OCI-LY3 (cell line): ENCODE results near the gene CCDC102B.
"Not testable (repeated sequence)": the region's sequence is repeated elsewhere in the genome, so short reads cannot be mapped to it uniquely, and the experiment has no call there.

Experiments
- H2AFZ ChIP-seq: fragments of 200-600, 300-600 bp; shearing (Covaris generic); 2 replicates; pipeline ENCODE4 v1.6.0; 2014; ENCODE audit warnings: antibody characterized with exemption, low read depth, low read length
- H3K27ac ChIP-seq: fragments of 200-600, 300-600 bp; sonication (generic); 2 replicates; pipeline ENCODE4 v1.5.1; 2014; ENCODE audit warnings: mild to moderate bottlenecking, low read length, moderate library complexity, mixed read lengths
- H3K27me3 ChIP-seq: fragments of 200-600, 300-600 bp; sonication (generic); 2 replicates; pipeline ENCODE4 v1.6.1; 2014; ENCODE audit warnings: low read depth, low read length, mixed read lengths
- H3K36me3 ChIP-seq: fragments of 200-600, 300-600 bp; sonication (generic); replicated peaks from 2 replicates; pipeline ENCODE3; 2014; ENCODE audit warnings: low read depth, low read length, mixed read lengths
- H3K4me1 ChIP-seq: fragments of 300-600, 200-600 bp; sonication (generic); 2 replicates; pipeline ENCODE4 v1.6.1; 2014; ENCODE audit warnings: low read length, mixed read lengths
- H3K4me2 ChIP-seq: fragments of 200-600, 300-600 bp; sonication (generic); 2 replicates; pipeline ENCODE4 v1.6.1; 2014; ENCODE audit warnings: low read length, mixed read lengths
- H3K4me3 ChIP-seq: fragments of 300-600, 200-600 bp; sonication (generic); 2 replicates; pipeline ENCODE4 v1.5.1; 2014; ENCODE audit warnings: antibody characterized with exemption, mild to moderate bottlenecking, low read length, moderate library complexity
- H3K79me2 ChIP-seq: fragments of 300-600, 200-600 bp; shearing (Covaris generic); 2 replicates; pipeline ENCODE4 v1.6.1; 2014; ENCODE audit warnings: mild to moderate bottlenecking, low read length, mixed read lengths
- H3K9ac ChIP-seq: fragments of 300-600, 200-600 bp; shearing (Covaris generic); 2 replicates; pipeline ENCODE4 v1.6.0; 2014; ENCODE audit warnings: mild to moderate bottlenecking, low read length, moderate library complexity
- H3K9me3 ChIP-seq: fragments of 200-600, 300-600 bp; shearing (Covaris generic); 2 replicates; pipeline ENCODE4 v1.6.1; 2014; ENCODE audit warnings: low read length, mixed read lengths; ENCODE audit not compliant: insufficient read depth
- H4K20me1 ChIP-seq: fragments of 200-600, 300-600 bp; sonication (generic); 2 replicates; pipeline ENCODE4 v1.6.1; 2016; ENCODE audit warnings: low read length, mixed read lengths; ENCODE audit not compliant: insufficient read depth
- EZH2phosphoT487 ChIP-seq: fragments of 200-600 bp; shearing (Covaris generic); IDR thresholded peaks from 2 replicates; pipeline ENCODE4 v1.6.1; 2018; ENCODE audit warnings: antibody characterized with exemption, mixed run types, low read depth
- TF ChIP-seq, protein P1 (sequence below): fragments of 200-600, 300-600 bp; sonication (generic); IDR thresholded peaks from 2 replicates; pipeline ENCODE4 v1.5.1; 2014; ENCODE audit warnings: antibody characterized with exemption, low read length, low read depth

CCDC102B gene

DNA sequence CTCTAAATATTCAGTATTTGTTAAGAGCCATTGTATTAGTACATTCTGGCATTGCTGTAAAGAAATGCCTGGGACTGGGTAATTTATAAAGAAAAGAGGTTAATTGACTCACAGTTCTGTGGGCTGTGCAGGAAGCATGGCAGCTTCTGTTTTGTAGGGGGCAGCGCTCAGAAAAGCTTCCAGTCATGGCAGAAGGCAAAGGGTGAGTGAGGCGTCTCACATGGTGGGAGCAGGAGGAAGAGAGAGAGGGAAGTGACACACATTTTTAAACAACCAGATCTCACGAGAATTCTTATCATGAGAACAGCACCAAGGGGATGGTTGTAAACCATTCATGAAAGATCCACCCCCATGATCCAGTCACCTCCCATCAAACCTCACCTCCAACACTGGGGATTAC is 13.8 kb upstream of the CCDC102B start:
- H3K79me2 ChIP-seq, result no peaks in the 10 kb centered on the region
- H2AFZ ChIP-seq, result no peak overlapping the region
- H3K4me3 ChIP-seq, result no peak overlapping the region
- H3K36me3 ChIP-seq, result no peaks in the 10 kb centered on the region
- H4K20me1 ChIP-seq, result no peaks in the 10 kb centered on the region
- TF ChIP-seq, protein P1, sequence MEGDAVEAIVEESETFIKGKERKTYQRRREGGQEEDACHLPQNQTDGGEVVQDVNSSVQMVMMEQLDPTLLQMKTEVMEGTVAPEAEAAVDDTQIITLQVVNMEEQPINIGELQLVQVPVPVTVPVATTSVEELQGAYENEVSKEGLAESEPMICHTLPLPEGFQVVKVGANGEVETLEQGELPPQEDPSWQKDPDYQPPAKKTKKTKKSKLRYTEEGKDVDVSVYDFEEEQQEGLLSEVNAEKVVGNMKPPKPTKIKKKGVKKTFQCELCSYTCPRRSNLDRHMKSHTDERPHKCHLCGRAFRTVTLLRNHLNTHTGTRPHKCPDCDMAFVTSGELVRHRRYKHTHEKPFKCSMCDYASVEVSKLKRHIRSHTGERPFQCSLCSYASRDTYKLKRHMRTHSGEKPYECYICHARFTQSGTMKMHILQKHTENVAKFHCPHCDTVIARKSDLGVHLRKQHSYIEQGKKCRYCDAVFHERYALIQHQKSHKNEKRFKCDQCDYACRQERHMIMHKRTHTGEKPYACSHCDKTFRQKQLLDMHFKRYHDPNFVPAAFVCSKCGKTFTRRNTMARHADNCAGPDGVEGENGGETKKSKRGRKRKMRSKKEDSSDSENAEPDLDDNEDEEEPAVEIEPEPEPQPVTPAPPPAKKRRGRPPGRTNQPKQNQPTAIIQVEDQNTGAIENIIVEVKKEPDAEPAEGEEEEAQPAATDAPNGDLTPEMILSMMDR, result no peak
- no peak for TF ChIP-seq EZH2phosphoT487
- no peak overlapping the region for H3K9ac ChIP-seq
- H3K27me3 ChIP-seq, result no peaks in the 10 kb centered on the region
- 0 out of 2 replicates have a peak, but pooled peaks cover 4% of the 10 kb centered on the region for H3K4me1 ChIP-seq
- H3K4me2 ChIP-seq, result no peak overlapping the region
- no peaks in the 10 kb centered on the region for H3K9me3 ChIP-seq
- H3K27ac ChIP-seq, result no peak overlapping the region

DNA sequence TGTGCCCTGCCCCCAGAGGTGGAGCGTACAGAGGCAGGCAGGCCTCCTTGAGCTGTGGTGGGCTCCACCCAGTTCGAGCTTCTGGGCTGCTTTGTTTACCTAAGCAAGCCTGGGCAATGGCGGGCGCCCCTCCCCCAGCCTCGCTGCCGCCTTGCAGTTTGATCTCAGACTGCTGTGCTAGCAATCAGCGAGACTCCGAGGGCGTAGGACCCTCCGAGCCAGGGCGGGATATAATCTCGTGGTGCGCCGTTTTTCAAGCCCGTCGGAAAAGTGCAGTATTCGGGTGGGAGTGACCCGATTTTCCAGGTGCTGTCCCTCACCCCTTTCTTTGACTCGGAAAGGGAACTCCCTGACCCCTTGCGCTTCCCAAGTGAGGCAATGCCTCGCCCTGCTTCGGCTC is 7.6 kb upstream of the CCDC102B start:
- H3K27ac ChIP-seq, H3K27me3 ChIP-seq, H3K4me3 ChIP-seq, H3K36me3 ChIP-seq, H2AFZ ChIP-seq, H4K20me1 ChIP-seq, H3K9ac ChIP-seq, H3K79me2 ChIP-seq, H3K4me2 ChIP-seq, H3K9me3 ChIP-seq, H3K4me1 ChIP-seq: not testable (repeated sequence)

GRCh38 chr18:68791801-68792200 is 6.1 kb upstream of the CCDC102B start:
- H3K9ac ChIP-seq, result no peak overlapping the region
- TF ChIP-seq, protein P1, result no peak
- TF ChIP-seq EZH2phosphoT487, result no peak
- H3K9me3 ChIP-seq, result no peaks in the 10 kb centered on the region
- H4K20me1 ChIP-seq, result no peaks in the 10 kb centered on the region
- H3K36me3 ChIP-seq, result no peaks in the 10 kb centered on the region
- H3K27ac ChIP-seq, result no peak overlapping the region
- no peak overlapping the region for H2AFZ ChIP-seq
- no peaks in the 10 kb centered on the region for H3K4me1 ChIP-seq
- H3K4me2 ChIP-seq, result no peak overlapping the region
- H3K4me3 ChIP-seq, result no peak overlapping the region
- H3K27me3 ChIP-seq, result no peaks in the 10 kb centered on the region
- no peaks in the 10 kb centered on the region for H3K79me2 ChIP-seq

DNA sequence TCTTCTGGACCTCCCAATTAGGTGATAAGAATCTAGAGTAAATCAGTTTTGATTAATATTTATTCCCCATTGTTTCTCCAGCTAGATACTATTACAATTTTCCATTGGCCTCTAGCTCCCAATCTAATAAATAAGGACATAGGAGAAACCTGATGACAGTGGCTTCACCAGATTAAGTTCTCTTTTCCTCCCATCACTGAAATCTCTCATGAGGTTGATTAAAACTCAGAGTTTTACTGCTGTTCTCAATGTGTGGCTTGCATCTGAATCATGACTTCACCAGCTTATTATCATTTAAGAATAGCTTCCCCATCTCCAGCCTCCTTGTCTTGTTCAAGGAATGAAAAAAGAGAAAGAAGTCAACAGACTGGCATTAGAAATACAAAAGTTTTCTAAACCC is 3.9 kb upstream of the CCDC102B start:
- H3K27me3 ChIP-seq, result no peaks in the 10 kb centered on the region
- H3K4me3 ChIP-seq, result no peak overlapping the region
- no peaks in the 10 kb centered on the region for H4K20me1 ChIP-seq
- H3K4me2 ChIP-seq, result no peak overlapping the region
- H2AFZ ChIP-seq, result no peak overlapping the region
- H3K36me3 ChIP-seq, result no peaks in the 10 kb centered on the region
- TF ChIP-seq, protein P1, result no peak
- no peak for TF ChIP-seq EZH2phosphoT487
- H3K4me1 ChIP-seq, result no peaks in the 10 kb centered on the region
- no peak overlapping the region for H3K27ac ChIP-seq
- no peaks in the 10 kb centered on the region for H3K9me3 ChIP-seq
- H3K79me2 ChIP-seq, result no peaks in the 10 kb centered on the region
- no peak overlapping the region for H3K9ac ChIP-seq
